Retinal pigment epithelial cell (primary cell): ENCODE measurements around the gene RNF138.

ENCODE experiments used
- DNase-seq: peaks from one replicate; pipeline ENCODE4 v3.0.0-alpha.2; 2010; ENCODE audit warnings: low read depth
- H3K4me3 ChIP-seq: 2 replicates; pipeline ENCODE4 v1.5.1; 2011; ENCODE audit warnings: mild to moderate bottlenecking, low read length, control low read depth, moderate library complexity
- CTCF ChIP-seq: conservative IDR thresholded peaks from 2 replicates; pipeline ENCODE4 v1.5.1; 2011; ENCODE audit warnings: low read depth, low read length, control low read depth, inconsistent platforms

The RNF138 gene

GRCh38 chr18:32122039-32122438 lies 30.4 kb downstream of the RNF138 start:
- no peak overlapping the region for H3K4me3 ChIP-seq
- DNase-seq: no peak
- no peak for TF ChIP-seq CTCF

- DNase-seq: no peak
- no peak overlapping the region for H3K4me3 ChIP-seq
- TF ChIP-seq CTCF: no peak
These were observed 34.9 kb downstream of the RNF138 start for GRCh38 chr18:32126538-32126937.

- no peak overlapping the region for H3K4me3 ChIP-seq
- no peak for TF ChIP-seq CTCF
- no peak for DNase-seq
These were observed 44.0 kb downstream of the RNF138 start for GRCh38 chr18:32135625-32136024.

- H3K4me3 ChIP-seq: no peak overlapping the region
- no peak for TF ChIP-seq CTCF
- no peak for DNase-seq
These were observed 46.8 kb downstream of the RNF138 start for GRCh38 chr18:32138332-32138982.

- H3K4me3 ChIP-seq: no peak overlapping the region
- DNase-seq: no peak
- TF ChIP-seq CTCF: no peak
These were observed 48.2 kb downstream of the RNF138 start for GRCh38 chr18:32139835-32140283.

- no peak for TF ChIP-seq CTCF
- no peak for DNase-seq
These were observed 56.7 kb downstream of the RNF138 start for GRCh38 chr18:32148185-32148870.

More at GRCh38 chr18:32148185-32148870, 56.7 kb downstream of the RNF138 start:
- no peak overlapping the region for H3K4me3 ChIP-seq
